K562 (cell line): Measurements from ENCODE around the gene WDR90. TPM values are rescaled to one million over a fixed set of nuclear protein-coding genes. Genes with fewer than 3 reads are reported as not detected.

ENCODE experiments used
- ATAC-seq: fragments of 200-7000 bp; cut with Tn5 transposase; 3 replicates; pipeline ENCODE4 v1.9.1; 2020; ENCODE audit warnings: moderate library complexity
- BruUV-seq: library from RNA; stranded (reverse); fragments of 400-500 nt; replicated peaks from 2 replicates; lab custom pipeline; 2021; lab: Mats Ljungman, UMichigan
- CTCF ChIA-PET: fragments of 300-600 bp; formaldehyde crosslinking; extraction: SDS; loops from one replicate; lab custom pipeline; 2021; ENCODE audit warnings: low intra/inter-chr PET ratio; lab: Yijun Ruan, JAX
- POLR2A ChIA-PET: fragments of 300-600, 350-650 bp; sonication (Branson Sonifier 250); formaldehyde crosslinking; extraction: SDS; loops from one replicate; lab custom pipeline; 2021; ENCODE audit warnings: antibody characterized with exemption, inconsistent platforms; lab: Yijun Ruan, JAX
- DNase-seq, 4 experiments: peaks; one replicate each; pipeline versions ENCODE4 v3.0.0 to v3.0.0-alpha.2; 2011 to 2018; ENCODE audit warnings: low spot score in 3 of 4, mixed read lengths in 3 of 4; ENCODE audit errors: extremely low read depth in 1 of 4
- FAIRE-seq: peaks from 2 replicates; lab custom pipeline; 2011; peaks lifted over from hg19 to GRCh38; lab: Jason Lieb, UNC
- H2AFZ ChIP-seq: 2 replicates; pipeline ENCODE4 v1.6.0; 2011; ENCODE audit warnings: low read depth, low read length, control low read depth, inconsistent platforms
- H3K27ac ChIP-seq: fragments of 200-600 bp; 3 replicates; pipeline ENCODE4 v1.8.0; 2011; ENCODE audit warnings: low read depth, mild to moderate bottlenecking, control low read depth, inconsistent platforms, low read length, moderate library complexity, mixed read lengths; ENCODE audit errors: extremely low read depth
- H3K27me3 ChIP-seq, 2 experiments: fragments of 300-600 bp in 1 of 2; 2 replicates in 1 of 2; 3 replicates in 1 of 2; pipeline versions ENCODE4 v1.6.0 to v1.8.0; 2011; ENCODE audit warnings: inconsistent platforms in 2 of 2, low read length in 2 of 2, mild to moderate bottlenecking in 1 of 2, mixed read lengths in 1 of 2, moderate library complexity in 1 of 2; ENCODE audit not compliant: control insufficient read depth in 2 of 2, insufficient read depth in 2 of 2
- H3K36me3 ChIP-seq: fragments of 300-600 bp; 3 replicates; pipeline ENCODE4 v1.8.0; 2011; ENCODE audit warnings: mild to moderate bottlenecking, low read length, inconsistent platforms; ENCODE audit not compliant: control insufficient read depth, insufficient read depth
- H3K4me1 ChIP-seq, 2 experiments: fragments of 200-600 bp in 1 of 2; replicated peaks in 1 of 2; 2 replicates in 1 of 2; 3 replicates in 1 of 2; pipeline versions ENCODE4 v1.5.1 to v1.8.0; 2011; ENCODE audit warnings: inconsistent platforms in 2 of 2, low read length in 2 of 2, mild to moderate bottlenecking in 1 of 2, mixed read lengths in 1 of 2, moderate library complexity in 1 of 2; ENCODE audit not compliant: control insufficient read depth in 2 of 2, insufficient read depth in 2 of 2
- H3K4me2 ChIP-seq: 2 replicates; pipeline ENCODE4 v1.6.1; 2011; ENCODE audit warnings: low read length, control low read depth, inconsistent platforms, mixed read lengths; ENCODE audit not compliant: insufficient read depth
- H3K4me3 ChIP-seq: fragments of 200-600 bp; sonication (generic), shearing (Covaris generic); 2 replicates; pipeline ENCODE4 v1.5.1; 2016; ENCODE audit warnings: control low read depth, inconsistent platforms
- H3K79me2 ChIP-seq: fragments of 200-600 bp; 3 replicates; pipeline ENCODE4 v1.8.0; 2011; ENCODE audit warnings: low read length, inconsistent platforms; ENCODE audit not compliant: control insufficient read depth, insufficient read depth
- H3K9ac ChIP-seq, 2 experiments: 2 replicates each; pipeline versions ENCODE4 v1.6.0 to v1.6.1; 2011; ENCODE audit warnings: low read depth in 2 of 2, low read length in 2 of 2, control low read depth in 1 of 2, inconsistent platforms in 1 of 2, mild to moderate bottlenecking in 1 of 2, mixed read lengths in 1 of 2; ENCODE audit not compliant: insufficient read depth in 1 of 2
- H3K9me1 ChIP-seq: one replicate; pipeline ENCODE4 v1.6.0; 2011; ENCODE audit warnings: inconsistent platforms, mild to moderate bottlenecking, low read length, moderate library complexity; ENCODE audit not compliant: control insufficient read depth, insufficient read depth
- H3K9me3 ChIP-seq: replicated peaks from 2 replicates; pipeline ENCODE4 v1.5.1; 2011; ENCODE audit warnings: low read depth, low read length, inconsistent platforms; ENCODE audit not compliant: control insufficient read depth, insufficient read depth
- H4K20me1 ChIP-seq: replicated peaks from 2 replicates; pipeline ENCODE4 v1.6.1; 2011; ENCODE audit warnings: low read length, inconsistent platforms, mixed read lengths; ENCODE audit not compliant: control insufficient read depth, insufficient read depth
- CHD1 ChIP-seq: fragments of 200-600 bp; sonication (generic); IDR thresholded peaks from one replicate; pipeline ENCODE4 v1.6.1; 2012; ENCODE audit warnings: mild to moderate bottlenecking, moderate library complexity, low read length, inconsistent platforms
- CXXC5 ChIP-seq: fragments of 250-450 bp; sonication (Bioruptor Pico); IDR thresholded peaks from 2 replicates; pipeline ENCODE4 v1.8.0; 2022; ENCODE audit warnings: inconsistent platforms, mild to moderate bottlenecking, moderate library complexity
- IFI16 ChIP-seq: fragments of 250-450 bp; sonication (Bioruptor Pico); IDR thresholded peaks from 2 replicates; pipeline ENCODE4 v2.1.2; 2022; ENCODE audit warnings: mild to moderate bottlenecking, inconsistent platforms
- MTA2 ChIP-seq: fragments of 450-650 bp; IDR thresholded peaks from 2 replicates; pipeline ENCODE4 v1.6.1; 2016; ENCODE audit warnings: low read depth
- NFIX ChIP-seq: fragments of 250-450 bp; sonication (Bioruptor Pico); IDR thresholded peaks from 2 replicates; pipeline ENCODE4 v1.4.0; 2020; ENCODE audit warnings: low read depth, mild to moderate bottlenecking, moderate library complexity
- PCBP1 ChIP-seq: fragments of 200-400 bp; formaldehyde crosslinking; IDR thresholded peaks from 2 replicates; pipeline ENCODE4 v1.6.1; 2018; ENCODE audit warnings: mild to moderate bottlenecking, low read depth, low read length; ENCODE audit not compliant: poor library complexity, severe bottlenecking
- WGBS: fragments of 100-300 bp; shearing (Covaris generic); methylation state at CpG from one replicate; pipeline ENCODE4 v1.1.6; 2016; ENCODE audit warnings: low coverage, mixed read lengths; ENCODE audit not compliant: insufficient coverage; ENCODE audit errors: missing lambda C conversion rate; 5-methylcytosine and 5-hydroxymethylcytosine counted together
- in situ Hi-C: fragments of 300-500 bp; cut with MboI; formaldehyde crosslinking; loops from 4 replicates; pipeline ENCODE4 v1.15.0; 2018; ENCODE audit warnings: inconsistent platforms, mixed read lengths
- intact Hi-C: fragments of 100-400 bp; cut with micrococcal nuclease; formaldehyde crosslinking; loops from 2 replicates; pipeline ENCODE4 v1.14.2; 2022
- polyA plus RNA-seq, 8 experiments: library from polyadenylated mRNA; depleted of rRNA in 4 of 8; stranded (reverse) in 5 of 8; unstranded in 3 of 8; fragments of >200 nt; fragmentation: Nextera tagmentation in 2 of 8; fragmentation: Illumina TruSeq in 1 of 8; extraction: Ambion mirVana in 2 of 8; extraction: Trizol in 1 of 8; gene quantifications; 2 replicates each; pipeline versions ENCODE4 v1.2.1 to v1.2.3, GENCODE V29; 2011 to 2014; ENCODE audit warnings: inconsistent platforms in 1 of 8, missing spikeins in 1 of 8
- total RNA-seq, 7 experiments: library from RNA; depleted of rRNA in 6 of 7; stranded (reverse); fragments of >200 nt in 6 of 7; fragmentation: Illumina TruSeq in 2 of 7; extraction: Trizol in 2 of 7; gene quantifications; 2 replicates each; pipeline versions ENCODE4 v1.2.1 to v1.2.3, GENCODE V29; 2011 to 2021; ENCODE audit warnings: low replicate concordance in 1 of 7

The WDR90 gene
- total and polyA plus RNA-seq, 9 of the 15 experiments (the other 6 are each of a cell fraction or from before 2014, with no cell fraction given) = 0.44 to 12.6 (median 3.3) TPM

DNA sequence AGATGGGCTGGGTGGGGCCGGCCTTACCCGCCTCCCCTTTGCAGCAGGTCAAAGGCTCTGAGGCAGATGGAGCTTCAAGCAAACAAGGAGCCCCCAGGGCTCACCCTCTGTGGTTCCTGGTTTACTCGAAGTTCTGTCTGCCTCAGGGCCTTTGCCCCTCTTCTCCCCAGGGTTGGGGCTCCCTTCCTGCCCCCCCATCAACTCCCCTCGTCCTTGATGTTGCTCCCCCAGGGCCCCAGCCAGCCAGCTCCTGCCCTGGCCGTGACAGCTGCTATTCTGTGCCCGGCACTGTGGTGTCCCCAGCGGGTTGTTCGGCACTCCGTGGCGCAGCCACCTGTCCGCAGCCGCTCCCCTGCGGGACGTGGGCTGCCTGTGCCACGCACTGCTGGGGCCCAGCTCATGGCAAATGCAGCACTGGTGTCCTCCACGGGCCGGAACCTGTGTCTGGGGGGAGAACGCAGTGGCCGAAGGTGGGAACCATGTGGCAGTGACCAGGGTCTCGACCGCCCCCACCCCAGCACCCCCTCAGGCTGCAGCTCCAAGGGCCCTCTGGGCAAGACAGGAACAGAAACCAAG, 61.4 kb downstream of the WDR90 start:
- DNase-seq (no peak), FAIRE-seq (no peak), ATAC-seq (no peak)
- peaks cover 0 to 17% of the 10 kb centered on the region in 2 experiments; a peak in 2 of 5 replicates for H3K27me3 ChIP-seq
- H3K4me1 ChIP-seq = peaks cover 0 to 65% of the 10 kb centered on the region in 2 experiments; a peak in 3 of 5 replicates
- no peak overlapping the region for H3K4me3 ChIP-seq
- no peak overlapping the region for H3K4me2 ChIP-seq
- CTCF ChIA-PET = interaction anchor here (2.5 to 4.5 kb wide), 3 partner anchors 74 to 392 kb away, joined by 12 to 73 read pairs (median 17); no protein-coding TSS in a partner anchor
- WGBS = 28% methylated on average over 20 of the region's 21 CpGs
- H3K9me3 ChIP-seq = no peaks in the 10 kb centered on the region
- H3K36me3 ChIP-seq = no peaks in the 10 kb centered on the region
- no peak overlapping the region for H2AFZ ChIP-seq
- no peaks in the 10 kb centered on the region; the same call in 2 of the 3 replicates for H3K79me2 ChIP-seq
- POLR2A ChIA-PET = interaction anchor here (1.0 to 1.4 kb wide), 2 partner anchors 11 to 15 kb away, joined by 5 to 6 read pairs; partner anchors contain the start of gene ANTKMT
- in situ Hi-C loops = loop anchor here (5.0 to 10.0 kb wide), 2 partner anchors 77 to 344 kb away; partner anchors contain the start of genes CHTF18 and RPUSD1
- H3K9me1 ChIP-seq = no peaks in the 10 kb centered on the region
- BruUV-seq = no TSS peak
- intact Hi-C loops = loop anchor here (1.0 to 5.0 kb wide), 2 partner anchors 75 to 97 kb away; no protein-coding TSS in a partner anchor
- no peak overlapping the region for H3K27ac ChIP-seq
- no peak for TF ChIP-seq MTA2
- TF ChIP-seq NFIX (CRISPR knock-in tag) = no peak
- TF ChIP-seq CXXC5 = no peak
- TF ChIP-seq IFI16 (CRISPR knock-in tag) = no peak
- no peak for TF ChIP-seq CHD1
- peak; percentile 21 for TF ChIP-seq PCBP1
- peak overlapping the region in 1 of 2 experiments; percentile 61; a peak in 2 of 4 replicates for H3K9ac ChIP-seq
- H4K20me1 ChIP-seq = peaks cover 20% of the 10 kb centered on the region; the same call in 1 of the 2 replicates
